GM18861 (cell line): ENCODE data around the gene UBAP1L.
A peak's percentile ranks its signal among the peaks of the same experiment; 100 is the strongest.
"Not testable (repeated sequence)": the region's sequence is repeated elsewhere in the genome, so short reads cannot be mapped to it uniquely, and the experiment has no call there.

Source experiments
- ATAC-seq: cut with Tn5 transposase; IDR thresholded peaks from one replicate; pipeline ENCODE4 v1.9.1; 2021; ENCODE audit not compliant: unreplicated experiment

The UBAP1L gene

GRCh38 chr15:65049418-65049840 is 65.6 kb downstream of the UBAP1L start:
- ATAC-seq: peak; percentile 83

- ATAC-seq: no peak
Observed at GRCh38 chr15:65048241-65048640, 66.8 kb downstream of the UBAP1L start.

- no peak for ATAC-seq
Observed at GRCh38 chr15:65044724-65045481, 70.1 kb downstream of the UBAP1L start, which contains the start of gene SLC51B. Gene SLC51B, plus strand, starts transcription at chr15:65045387. Its CDS starts 4,618 bp downstream, at chr15:65050005.

- not testable (repeated sequence) for ATAC-seq
Observed at GRCh38 chr15:65044218-65044617, 70.8 kb downstream of the UBAP1L start.

- ATAC-seq: no peak
Observed at GRCh38 chr15:65042776-65043327, 72.1 kb downstream of the UBAP1L start.
